Gastroesophageal sphincter (tissue), 4 donors: Measurements from ENCODE around the gene PLXNB1. TPM values are rescaled to one million over a fixed set of nuclear protein-coding genes. Genes with fewer than 3 reads are reported as not detected.

Source experiments
- ATAC-seq: fragments of 150-250 bp; one replicate; pipeline ENCODE4 v1.9.1; 2016; ENCODE audit warnings: mild to moderate bottlenecking, moderate library complexity
- H3K27ac ChIP-seq, 4 donors: fragments of 200-600 bp; sonication (generic) in 3 of 4; 1 replicate in 3 of 4; 2 replicates in 1 of 4; pipeline ENCODE4 v1.5.1; 2016 to 2019
- H3K27me3 ChIP-seq: fragments of 200-600 bp; sonication (generic); one replicate; pipeline ENCODE4 v1.5.1; 2019
- H3K36me3 ChIP-seq, 2 donors: fragments of 200-600 bp; sonication (generic); one replicate each; pipeline ENCODE4 v1.5.1; 2019; ENCODE audit warnings: control low read depth in 1 of 2
- H3K4me1 ChIP-seq, 3 donors: fragments of 200-600 bp; sonication (generic); 1 replicate in 2 of 3; 2 replicates in 1 of 3; pipeline ENCODE4 v1.5.1; 2016 to 2019; ENCODE audit warnings: control low read depth in 2 of 3
- H3K4me3 ChIP-seq, 2 donors: fragments of 200-600 bp; sonication (generic); one replicate each; pipeline ENCODE4 v1.5.1; 2019; ENCODE audit warnings: mild to moderate bottlenecking in 1 of 2, moderate library complexity in 1 of 2
- H3K9me3 ChIP-seq, 3 donors: fragments of 200-600 bp; sonication (generic); one replicate each; pipeline ENCODE4 v1.5.1; 2017 to 2019; ENCODE audit warnings: control low read depth in 2 of 3
- CTCF ChIP-seq, 4 experiments: fragments of 200-600 bp in 2 of 4; fragments of 450-650 bp in 2 of 4; sonication (generic) in 1 of 4; IDR thresholded peaks; one replicate each; pipeline ENCODE4 v1.5.1; 2017 to 2019; ENCODE audit warnings: antibody characterized with exemption in 4 of 4, mild to moderate bottlenecking in 2 of 4, moderate library complexity in 2 of 4
- EP300 ChIP-seq: sonication (generic); formaldehyde crosslinking; IDR thresholded peaks from one replicate; pipeline ENCODE4 v1.6.1; 2017; ENCODE audit warnings: antibody characterized with exemption, mild to moderate bottlenecking
- POLR2A ChIP-seq, 2 donors: fragments of 450-650 bp; IDR thresholded peaks; one replicate each; pipeline ENCODE4 v1.6.1; 2017; ENCODE audit warnings: antibody characterized with exemption in 2 of 2, mild to moderate bottlenecking in 2 of 2, moderate library complexity in 1 of 2
- POLR2AphosphoS5 ChIP-seq: sonication (generic); formaldehyde crosslinking; IDR thresholded peaks from one replicate; pipeline ENCODE4 v1.6.1; 2017; ENCODE audit warnings: antibody characterized with exemption
- WGBS, 2 donors: methylation state at CpG; one replicate each; pipeline ENCODE4 v1.1.5; 2018; ENCODE audit warnings: low coverage in 1 of 2; 5-methylcytosine and 5-hydroxymethylcytosine counted together
- total RNA-seq, 4 donors: library from RNA; depleted of rRNA; stranded (reverse); fragments of >200 nt; gene quantifications; one replicate each; pipeline ENCODE4 v1.1.0, GENCODE V29; 2016

Gene PLXNB1
- total RNA-seq, 4 donors from 2014 or later: 125 to 186 (median 147) TPM

DNA sequence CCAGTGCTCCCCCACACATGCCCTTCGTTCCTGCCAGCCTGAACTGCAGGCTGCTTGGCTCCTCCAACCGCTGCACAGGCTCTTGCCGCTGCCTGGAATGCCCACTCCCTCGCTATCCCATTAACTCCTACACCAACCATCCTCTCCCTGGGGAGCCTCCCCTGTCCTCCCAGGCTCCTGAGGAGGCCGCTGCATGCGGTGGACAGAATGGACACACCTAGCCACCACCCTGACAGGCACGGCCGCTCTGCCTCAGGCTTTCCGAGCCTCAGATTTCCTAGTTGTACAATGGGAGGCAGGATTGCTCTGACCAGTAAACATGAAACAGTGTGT is 2.3 kb downstream of the PLXNB1 start:
- peak overlapping the region; percentile 74 to 97 for H3K4me3 ChIP-seq
- H3K36me3 ChIP-seq: peaks cover 0 to 27% of the 10 kb centered on the region in 2 donors
- 59 to 60% methylated on average over 4 to 6 of the region's 9 CpGs for WGBS, 2 donors
- ATAC-seq: no peak
- peaks cover 4 to 78% (median 44%) of the 10 kb centered on the region in 3 donors for H3K4me1 ChIP-seq
- H3K27ac ChIP-seq: peak overlapping the region; percentile 88 to 99 (median 97)
- H3K9me3 ChIP-seq: no peaks in the 10 kb centered on the region
- no peaks in the 10 kb centered on the region for H3K27me3 ChIP-seq
- TF ChIP-seq POLR2A (IDR thresholded peaks at IDR 0.05) (peak in 1 of 2 donors; percentile 5), POLR2AphosphoS5 (no peak), CTCF (IDR thresholded peaks at IDR 0.05) (no peak)

DNA sequence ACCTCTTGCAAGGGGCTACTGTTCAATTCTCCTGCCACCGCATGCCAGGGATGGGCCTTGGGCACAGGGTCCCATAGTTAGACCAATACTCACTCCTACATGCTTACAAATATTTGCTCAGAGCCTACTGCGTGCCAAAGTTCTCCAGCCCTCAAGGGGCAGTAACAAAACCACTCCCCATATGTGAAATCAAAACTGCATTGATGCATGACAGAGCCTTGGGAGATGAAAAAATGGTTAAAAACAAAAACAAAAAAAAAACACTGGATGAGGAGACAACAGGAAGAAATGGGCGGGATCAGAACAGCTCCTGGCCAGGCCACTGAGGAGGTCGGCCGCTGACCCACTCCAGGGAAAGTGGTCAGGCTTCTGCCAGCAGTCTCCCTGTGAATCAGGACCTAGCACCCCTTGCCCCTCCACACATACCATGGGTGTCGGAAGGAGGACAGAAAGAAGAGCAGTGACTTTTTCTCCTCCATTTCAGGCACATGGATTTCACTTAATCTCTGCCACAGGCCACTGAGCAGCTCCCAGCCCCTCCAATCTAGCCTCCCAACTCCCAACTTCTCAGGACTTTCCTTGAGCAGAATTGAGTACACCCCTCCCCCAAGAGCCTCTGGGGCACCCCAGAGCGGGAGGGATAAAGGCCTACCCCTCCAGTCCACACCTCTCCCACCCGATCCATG is 2.8 kb downstream of the PLXNB1 start:
- peaks cover 4 to 79% (median 44%) of the 10 kb centered on the region in 3 donors for H3K4me1 ChIP-seq
- no peaks in the 10 kb centered on the region for H3K9me3 ChIP-seq
- ATAC-seq: peak; percentile 7
- no peak for TF ChIP-seq POLR2AphosphoS5
- TF ChIP-seq EP300: no peak
- no peak for TF ChIP-seq CTCF (IDR thresholded peaks at IDR 0.05)
- TF ChIP-seq POLR2A (IDR thresholded peaks at IDR 0.05): no peak
- H3K4me3 ChIP-seq: peak overlapping the region; percentile 74 to 97
- H3K27me3 ChIP-seq: no peaks in the 10 kb centered on the region
- WGBS, 2 donors: 17 to 23% methylated on average over 3 to 7 of the region's 8 CpGs
- peaks cover 0 to 27% of the 10 kb centered on the region in 2 donors for H3K36me3 ChIP-seq
- H3K27ac ChIP-seq: peak overlapping the region; percentile 88 to 99 (median 97)

GRCh38 chr3:48426401-48426909 is 3.4 kb downstream of the PLXNB1 start:
- H3K9me3 ChIP-seq: no peaks in the 10 kb centered on the region
- peak overlapping the region; percentile 74 to 97 for H3K4me3 ChIP-seq
- peak overlapping the region; percentile 88 to 99 (median 97) for H3K27ac ChIP-seq
- peaks cover 4 to 86% (median 44%) of the 10 kb centered on the region in 3 donors for H3K4me1 ChIP-seq
- H3K36me3 ChIP-seq: peaks cover 0 to 29% of the 10 kb centered on the region in 2 donors
- TF ChIP-seq POLR2AphosphoS5 (no peak), CTCF (IDR thresholded peaks at IDR 0.05) (no peak), POLR2A (IDR thresholded peaks at IDR 0.05) (no peak), EP300 (no peak)
- no peaks in the 10 kb centered on the region for H3K27me3 ChIP-seq
- peak; percentile 1 for ATAC-seq
- no CpG with 5 or more reads among the region's 11 CpGs for WGBS, 2 donors

GRCh38 chr3:48425281-48425812 is 4.5 kb downstream of the PLXNB1 start:
- no peak for TF ChIP-seq CTCF (IDR thresholded peaks at IDR 0.05)
- TF ChIP-seq POLR2AphosphoS5: peak; percentile 12
- Histone ChIP-seq H3K27me3 (no peaks in the 10 kb centered on the region), H3K36me3 (peaks cover 0 to 40% of the 10 kb centered on the region in 2 donors), H3K9me3 (no peaks in the 10 kb centered on the region), H3K4me3 (peak overlapping the region in 1 of 2 donors; percentile 97), H3K4me1 (peaks cover under 1 to 89% (median 40%) of the 10 kb centered on the region in 3 donors), H3K27ac (peak overlapping the region in 3 of 4 donors; percentile 96 to 99 (median 98))
- ATAC-seq: no peak
- WGBS, 2 donors: no CpG with 5 or more reads among the region's 13 CpGs
